Measurements from ENCODE around the gene LYPLA2. TPM values are rescaled to one million over a fixed set of nuclear protein-coding genes. Genes with fewer than 3 reads are reported as not detected.
"Not testable (repeated sequence)": the region's sequence is repeated elsewhere in the genome, so short reads cannot be mapped to it uniquely, and the experiment has no call there.

The LYPLA2 gene
- total RNA-seq, 1 donor from 2014 or later = 110 TPM

GRCh38 chr1:23777979-23778814 lies 12.7 kb upstream of the LYPLA2 start, which contains the start of gene PITHD1:
Gene PITHD1 (plus strand): TSS chr1:23778418. CDS start chr1:23778516, 98 bp downstream.
- no peak for DNase-seq (ENCODE audit: low read depth, low spot score)

- no peak for DNase-seq (ENCODE audit: low read depth, low spot score)
These were observed 11.0 kb upstream of the LYPLA2 start for GRCh38 chr1:23779826-23780371.

GRCh38 chr1:23783141-23783540 lies 7.8 kb upstream of the LYPLA2 start:
- DNase-seq (ENCODE audit: low read depth, low spot score) = not testable (repeated sequence)

DNA sequence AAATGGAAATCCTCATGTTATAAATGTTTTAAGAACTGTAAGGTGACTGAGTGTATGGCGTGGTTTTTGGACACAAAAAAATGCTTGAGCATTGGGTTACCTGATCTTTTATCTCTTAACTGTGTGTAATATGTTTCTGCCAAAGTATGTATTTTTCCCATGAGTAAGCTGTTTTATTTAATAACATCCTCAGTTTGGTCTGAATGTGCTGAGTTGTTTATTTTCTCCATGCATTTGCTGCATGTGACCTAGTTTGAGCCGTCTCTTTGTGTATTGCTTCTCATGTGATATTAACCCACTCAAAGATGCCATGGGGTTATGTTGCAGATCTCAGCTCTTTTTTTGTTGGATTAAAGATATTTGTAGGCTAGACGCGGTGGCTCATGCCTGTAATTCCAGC lies 6.1 kb upstream of the LYPLA2 start:
- DNase-seq (ENCODE audit: low read depth, low spot score) = no peak

GRCh38 chr1:23787701-23788100 lies 3.2 kb upstream of the LYPLA2 start:
- no peak for DNase-seq (ENCODE audit: low read depth, low spot score)

DNA sequence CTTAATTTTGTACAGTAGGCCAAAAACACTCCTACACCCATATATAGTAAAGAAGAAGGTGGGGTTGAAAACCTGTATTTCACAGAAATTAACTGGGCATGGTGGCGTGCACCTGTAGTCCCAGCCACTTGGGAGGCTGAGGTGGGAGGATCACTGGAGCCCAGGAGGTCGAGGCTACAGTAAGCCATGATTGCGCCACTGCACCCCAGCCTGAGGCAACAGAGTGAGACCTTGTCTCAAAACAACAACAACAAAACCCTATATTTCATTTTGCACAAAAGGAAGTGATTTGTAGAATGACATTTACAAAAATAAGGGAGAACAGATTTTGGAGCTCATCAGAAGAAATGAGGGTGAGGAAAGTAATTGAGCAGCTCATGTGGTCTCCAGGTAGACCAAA lies 2.2 kb upstream of the LYPLA2 start:
- no peak for DNase-seq (ENCODE audit: low read depth, low spot score)

- DNase-seq (ENCODE audit: low read depth, low spot score) = no peak
These were observed 637 bp downstream of the LYPLA2 start for GRCh38 chr1:23791516-23792047.

DNA sequence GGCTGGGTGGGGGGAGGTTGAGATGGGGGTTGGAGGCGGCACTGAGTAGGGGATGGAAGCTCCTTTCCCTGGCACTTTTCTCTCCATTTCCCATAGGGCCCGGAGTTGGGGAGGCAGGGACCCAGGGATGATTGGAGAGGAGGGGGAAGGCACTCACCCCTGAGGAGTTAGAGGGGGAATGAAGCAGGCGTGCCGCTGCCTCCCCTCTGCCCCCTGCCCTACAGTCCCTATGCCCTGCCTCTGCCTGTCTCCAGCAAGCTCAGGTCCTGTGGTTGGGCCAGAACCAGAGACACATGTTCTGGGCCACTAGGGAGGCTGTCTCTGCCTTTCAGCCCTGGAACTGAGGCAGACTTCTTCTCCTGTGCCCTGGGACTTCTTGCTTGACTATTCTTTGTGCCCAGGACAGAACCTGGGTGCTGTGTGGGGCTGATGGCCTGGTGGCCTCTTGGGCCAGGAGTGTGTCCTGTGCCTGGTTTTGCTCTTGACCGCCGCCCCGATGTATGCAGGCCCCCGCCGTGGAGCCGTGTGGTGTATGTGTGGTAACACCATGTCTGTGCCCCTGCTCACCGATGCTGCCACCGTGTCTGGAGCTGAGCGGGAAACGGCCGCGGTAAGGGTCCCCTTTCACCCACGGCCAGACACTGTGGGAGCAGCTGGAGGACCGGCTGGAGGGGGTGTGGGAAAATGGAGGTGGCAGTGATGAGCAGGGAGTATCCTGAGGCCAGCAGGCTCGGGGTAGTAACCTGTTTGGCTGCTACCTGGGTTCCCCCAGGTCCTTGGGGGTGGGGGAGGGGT lies 1.4 kb downstream of the LYPLA2 start:
- no peak for DNase-seq (ENCODE audit: low read depth, low spot score)

DNA sequence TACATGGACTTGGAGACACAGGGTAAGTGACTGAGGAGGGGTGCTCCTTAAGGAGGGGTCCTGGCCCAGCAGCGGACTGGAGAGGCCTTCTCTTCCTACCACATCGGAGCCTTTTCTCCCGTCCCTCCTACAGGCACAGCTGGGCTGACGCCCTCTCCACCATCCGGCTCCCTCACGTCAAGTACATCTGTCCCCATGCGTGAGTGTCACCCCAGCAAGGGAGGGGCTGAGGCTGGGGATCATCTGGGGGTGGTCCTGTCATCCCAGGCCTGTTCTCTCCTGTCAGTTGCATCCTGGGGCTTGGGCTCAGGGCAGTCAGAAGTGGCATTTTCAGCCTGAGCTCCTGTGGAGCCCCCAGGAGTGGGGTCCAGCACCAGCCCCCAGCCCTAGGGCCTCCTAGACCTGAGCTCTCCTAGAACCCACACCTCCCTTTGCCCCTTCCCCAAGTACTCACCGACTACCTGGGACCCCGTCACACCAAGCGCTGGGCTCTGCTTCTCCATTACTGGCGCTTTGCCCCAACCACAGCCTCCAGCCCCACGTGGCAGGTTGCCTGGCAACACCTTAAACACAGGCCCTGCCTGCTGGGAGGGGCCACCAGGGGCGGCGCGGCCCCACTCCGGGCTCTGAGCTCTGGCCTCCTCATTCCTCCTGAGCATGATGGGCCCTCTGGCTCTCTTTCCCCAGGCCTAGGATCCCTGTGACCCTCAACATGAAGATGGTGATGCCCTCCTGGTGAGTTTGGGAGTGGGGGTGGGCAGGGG lies 2.3 kb downstream of the LYPLA2 start:
- no peak for DNase-seq (ENCODE audit: low read depth, low spot score)

GRCh38 chr1:23793861-23794731 lies 3.2 kb downstream of the LYPLA2 start:
- DNase-seq (ENCODE audit: low read depth, low spot score) = no peak

DNA sequence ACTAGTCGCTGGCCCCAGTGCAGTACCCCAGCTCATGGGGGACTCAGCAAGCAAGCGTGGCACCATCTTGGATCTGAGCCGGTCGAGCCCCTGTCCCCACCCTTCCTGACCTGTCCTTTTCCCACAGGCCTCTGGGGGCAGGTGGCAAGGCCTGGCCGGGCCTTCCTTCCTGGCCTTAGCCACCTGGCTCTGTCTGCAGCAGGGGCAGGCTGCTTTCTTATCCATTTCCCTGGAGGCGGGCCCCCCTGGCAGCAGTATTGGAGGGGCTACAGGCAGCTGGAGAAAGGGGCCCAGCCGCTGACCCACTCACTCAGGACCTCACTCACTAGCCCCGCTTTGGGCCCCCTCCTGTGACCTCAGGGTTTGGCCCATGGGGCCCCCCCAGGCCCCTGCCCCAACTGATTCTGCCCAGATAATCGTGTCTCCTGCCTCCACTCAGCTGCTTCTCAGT lies 3.8 kb downstream of the LYPLA2 start:
- not testable (repeated sequence) for DNase-seq (ENCODE audit: low read depth, low spot score)

DNA sequence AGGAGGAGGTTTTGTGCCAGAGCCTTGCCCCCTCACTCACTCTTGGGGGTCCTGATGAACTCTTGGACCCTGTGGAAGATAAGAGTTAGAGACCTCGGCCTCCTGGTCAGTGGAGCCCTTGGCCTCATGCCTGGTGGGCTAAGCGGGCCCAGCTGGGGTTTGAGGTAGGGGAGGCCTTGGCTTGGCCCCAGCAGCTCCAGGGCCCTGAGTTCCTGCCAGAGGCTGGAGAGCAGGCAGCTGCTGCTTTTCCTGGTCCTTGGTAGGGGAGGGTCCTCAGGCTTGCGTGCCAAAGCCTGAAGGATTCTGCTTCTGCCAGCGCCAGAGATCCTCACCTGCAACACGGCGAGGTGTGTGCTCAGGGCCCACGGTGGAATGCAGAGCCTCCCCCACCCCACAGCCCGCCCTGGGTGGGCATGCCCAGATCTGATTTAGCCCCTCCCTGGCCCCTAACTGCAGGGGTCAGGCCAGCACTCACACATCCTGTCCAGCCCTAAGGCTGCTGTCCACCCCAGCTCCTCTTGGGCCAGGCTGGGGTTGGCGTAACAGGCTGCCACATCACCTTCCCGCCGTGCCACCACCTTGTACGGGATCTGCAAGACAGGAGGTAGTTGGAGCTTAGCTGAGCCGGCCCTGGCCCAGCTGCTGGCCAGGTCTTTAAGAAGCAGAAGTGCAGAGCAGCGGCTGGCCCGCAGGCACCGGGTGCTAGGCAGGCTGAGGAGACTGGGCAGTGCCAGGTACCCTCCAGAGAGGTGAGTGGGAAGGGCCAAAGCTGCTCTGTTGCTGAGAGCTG lies 4.9 kb downstream of the LYPLA2 start:
- DNase-seq (ENCODE audit: low read depth, low spot score) = no peak

DNA sequence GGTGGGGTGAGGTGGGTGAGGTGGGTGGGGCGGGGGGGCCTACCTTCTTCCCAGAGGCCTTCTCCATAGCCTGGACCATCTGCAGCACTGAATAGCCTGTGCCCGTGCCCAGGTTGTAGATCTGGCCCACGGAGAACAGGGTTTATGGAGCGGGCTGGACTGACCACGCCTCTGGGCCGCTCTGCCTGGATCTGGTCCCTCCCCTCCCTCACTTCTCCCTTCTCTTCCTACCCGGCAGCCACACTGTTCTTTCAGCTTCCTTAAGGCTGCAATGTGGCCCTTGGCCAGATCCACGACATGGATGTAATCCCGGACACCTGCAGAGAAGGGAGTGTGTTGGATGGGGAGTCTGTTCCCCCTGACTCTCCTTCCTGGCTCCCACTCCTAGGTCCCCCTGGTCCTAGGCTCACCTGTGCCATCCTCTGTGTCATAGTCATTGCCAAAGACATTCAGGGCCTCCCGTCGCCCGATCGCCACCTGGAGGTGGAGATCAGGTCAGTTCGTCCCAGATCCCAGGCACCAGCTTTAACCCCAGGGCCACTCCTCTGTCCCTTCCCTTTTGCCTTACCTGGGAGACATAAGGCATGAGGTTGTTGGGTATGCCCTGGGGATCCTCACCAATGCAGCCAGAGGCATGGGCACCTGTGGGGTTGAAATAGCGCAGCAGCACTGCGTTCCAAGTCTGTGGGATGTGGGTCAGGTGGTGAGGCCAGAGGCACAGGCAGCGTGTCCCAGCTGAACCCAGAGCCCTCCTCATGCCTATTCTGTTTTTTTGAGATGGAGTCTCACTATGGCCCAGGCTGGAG lies 5.7 kb downstream of the LYPLA2 start:
- no peak for DNase-seq (ENCODE audit: low read depth, low spot score)

GRCh38 chr1:23797478-23798448 lies 6.8 kb downstream of the LYPLA2 start:
- no peak for DNase-seq (ENCODE audit: low read depth, low spot score)

- no peak for DNase-seq (ENCODE audit: low read depth, low spot score)
These were observed 7.8 kb downstream of the LYPLA2 start for GRCh38 chr1:23798662-23799142.

- no peak for DNase-seq (ENCODE audit: low read depth, low spot score)
These were observed 8.3 kb downstream of the LYPLA2 start for GRCh38 chr1:23799255-23799569.
